PC-9 (cell line): Measurements from ENCODE around the gene RAB31. TPM values are rescaled to one million over a fixed set of nuclear protein-coding genes. Genes with fewer than 3 reads are reported as not detected.
A peak's percentile ranks its signal among the peaks of the same experiment; 100 is the strongest.

ENCODE experiments used
- BruUV-seq: library from RNA; stranded (reverse); fragments of 400-500 nt; replicated peaks from 2 replicates; lab custom pipeline; 2021; lab: Mats Ljungman, UMichigan
- CTCF ChIA-PET: fragments of 300-600 bp; sonication (Branson Sonifier 250); formaldehyde crosslinking; loops from one replicate; lab custom pipeline; 2022; ENCODE audit warnings: antibody characterized with exemption; lab: Charles Lee
- POLR2A ChIA-PET: fragments of 300-600 bp; sonication (Branson Sonifier 250); formaldehyde crosslinking; loops from one replicate; lab custom pipeline; 2022; ENCODE audit warnings: antibody characterized with exemption; ENCODE audit not compliant: unreplicated experiment; lab: Charles Lee
- DNase-seq, 2 experiments: peaks; one replicate each; pipeline versions ENCODE4 v3.0.0 to v3.0.0-alpha.2; 2015 to 2022; ENCODE audit warnings: mixed read lengths in 1 of 2
- H2AFZ ChIP-seq: fragments of 200-600 bp; sonication (generic); 2 replicates; pipeline ENCODE4 v1.8.1; 2017; ENCODE audit warnings: antibody characterized with exemption
- H3F3A ChIP-seq: fragments of 200-600 bp; sonication (generic); 2 replicates; pipeline ENCODE4 v1.8.1; 2017; ENCODE audit warnings: antibody characterized with exemption, mild to moderate bottlenecking, low read depth; ENCODE audit not compliant: insufficient read depth
- H3K27ac ChIP-seq: fragments of 200-600 bp; sonication (generic); 2 replicates; pipeline ENCODE4 v1.6.1; 2016; ENCODE audit warnings: mixed run types
- H3K27me3 ChIP-seq: fragments of 200-600 bp; sonication (generic); 2 replicates; pipeline ENCODE4 v1.6.1; 2016; ENCODE audit warnings: low read depth, mixed run types; ENCODE audit not compliant: insufficient read depth
- H3K36me3 ChIP-seq: fragments of 200-600 bp; sonication (generic); 2 replicates; pipeline ENCODE4 v1.6.1; 2016; ENCODE audit warnings: low read depth, mixed run types
- H3K4me1 ChIP-seq: fragments of 200-600 bp; sonication (generic); replicated peaks from 2 replicates; pipeline ENCODE4 v1.6.1; 2016; ENCODE audit warnings: mixed run types; ENCODE audit not compliant: insufficient read depth
- H3K4me2 ChIP-seq: fragments of 200-600 bp; sonication (generic); 2 replicates; pipeline ENCODE4 v1.6.1; 2017; ENCODE audit warnings: mixed run types
- H3K4me3 ChIP-seq: fragments of 200-600 bp; sonication (generic); 2 replicates; pipeline ENCODE4 v1.6.1; 2016; ENCODE audit warnings: mixed run types
- H3K79me2 ChIP-seq: fragments of 200-600 bp; sonication (generic); 2 replicates; pipeline ENCODE4 v1.6.1; 2017; ENCODE audit warnings: low read depth, mixed run types
- H3K9me2 ChIP-seq: fragments of 200-600 bp; sonication (generic); 2 replicates; pipeline ENCODE4 v1.8.1; 2017; ENCODE audit warnings: mild to moderate bottlenecking; ENCODE audit not compliant: insufficient read depth
- H3K9me3 ChIP-seq: fragments of 200-600 bp; sonication (generic); 2 replicates; pipeline ENCODE4 v1.8.1; 2016; ENCODE audit warnings: low read depth; ENCODE audit not compliant: insufficient read depth
- H4K20me1 ChIP-seq: fragments of 200-600 bp; sonication (generic); 2 replicates; pipeline ENCODE4 v1.8.1; 2017; ENCODE audit not compliant: insufficient read depth
- EZH2 ChIP-seq: fragments of 200-600 bp; sonication (generic); IDR thresholded peaks from 2 replicates; pipeline ENCODE4 v1.8.0; 2017; ENCODE audit warnings: antibody characterized with exemption, low read depth
- intact Hi-C: fragments of 100-400 bp; cut with micrococcal nuclease; formaldehyde crosslinking; loops from one replicate; pipeline ENCODE4 v1.10.0; 2022; ENCODE audit not compliant: unreplicated experiment
- total RNA-seq: library from RNA; stranded (reverse); gene quantifications from 2 replicates; pipeline ENCODE4 v1.2.3, GENCODE V29; 2021
- TF ChIP-seq, protein P1 (sequence below): fragments of 200-600 bp; sonication (generic); conservative IDR thresholded peaks from 2 replicates; pipeline ENCODE4 v1.6.1; 2017; ENCODE audit warnings: mixed run types, antibody characterized with exemption, mild to moderate bottlenecking, moderate library complexity

Gene RAB31
- total RNA-seq, 1 experiment from 2014 or later = 51.0 TPM

DNA sequence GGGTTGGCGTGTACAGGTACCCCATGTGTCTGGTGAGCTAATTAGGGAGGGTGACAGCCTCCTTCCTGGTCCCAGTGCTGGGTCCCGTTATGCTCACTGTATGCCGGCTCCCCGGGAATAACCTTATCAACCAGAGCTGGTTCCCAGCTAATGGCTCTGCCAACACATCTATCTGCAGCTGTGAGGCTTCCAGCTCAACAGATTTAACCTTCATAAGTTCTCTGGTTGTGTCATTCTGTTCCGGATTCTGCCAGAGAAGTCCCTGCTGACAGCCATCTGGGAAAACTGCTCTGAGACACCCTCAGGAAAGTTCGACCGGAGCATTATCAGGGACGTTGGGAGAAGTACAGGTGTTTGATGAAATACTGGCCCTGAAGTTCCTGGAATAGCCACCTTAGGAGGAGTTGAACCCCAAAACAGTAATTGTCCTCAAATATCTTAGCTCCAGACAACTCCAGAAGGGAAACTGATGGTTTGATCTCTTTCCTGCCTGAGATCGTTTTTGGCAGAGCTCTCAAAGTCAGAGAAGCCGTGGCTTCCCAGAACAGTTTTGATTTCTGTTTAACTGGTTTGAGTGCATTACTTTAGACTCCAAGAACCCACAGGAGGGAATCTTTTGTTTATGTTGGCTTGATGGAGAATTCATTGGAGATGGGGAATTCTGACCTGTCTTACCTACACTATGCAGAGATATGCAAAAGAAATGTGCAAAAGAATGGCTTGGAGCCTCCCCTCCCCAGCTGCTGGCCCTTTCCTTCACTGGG, 138.2 kb downstream of the RAB31 start:
- no TSS peak for BruUV-seq
- intact Hi-C loops = loop anchor here (5.0 kb wide), 1 partner anchor 104 kb away; no protein-coding TSS in a partner anchor
- Histone ChIP-seq H3K36me3 (peaks cover 13% of the 10 kb centered on the region; the same call in 1 of the 2 replicates), H3K4me1 (peaks cover 48% of the 10 kb centered on the region), H3K27me3 (no peaks in the 10 kb centered on the region), H2AFZ (no peak overlapping the region), H3K9me3 (no peaks in the 10 kb centered on the region), H3K27ac (peak overlapping the region; percentile 13; the same call in 1 of the 2 replicates), H3K4me2 (no peak overlapping the region), H3K9me2 (no peaks in the 10 kb centered on the region), H3F3A (peaks cover 49% of the 10 kb centered on the region), H3K4me3 (no peak overlapping the region), H3K79me2 (peaks cover 9% of the 10 kb centered on the region), H4K20me1 (no peaks in the 10 kb centered on the region)
- TF ChIP-seq EZH2 = no peak
- TF ChIP-seq, protein P1, sequence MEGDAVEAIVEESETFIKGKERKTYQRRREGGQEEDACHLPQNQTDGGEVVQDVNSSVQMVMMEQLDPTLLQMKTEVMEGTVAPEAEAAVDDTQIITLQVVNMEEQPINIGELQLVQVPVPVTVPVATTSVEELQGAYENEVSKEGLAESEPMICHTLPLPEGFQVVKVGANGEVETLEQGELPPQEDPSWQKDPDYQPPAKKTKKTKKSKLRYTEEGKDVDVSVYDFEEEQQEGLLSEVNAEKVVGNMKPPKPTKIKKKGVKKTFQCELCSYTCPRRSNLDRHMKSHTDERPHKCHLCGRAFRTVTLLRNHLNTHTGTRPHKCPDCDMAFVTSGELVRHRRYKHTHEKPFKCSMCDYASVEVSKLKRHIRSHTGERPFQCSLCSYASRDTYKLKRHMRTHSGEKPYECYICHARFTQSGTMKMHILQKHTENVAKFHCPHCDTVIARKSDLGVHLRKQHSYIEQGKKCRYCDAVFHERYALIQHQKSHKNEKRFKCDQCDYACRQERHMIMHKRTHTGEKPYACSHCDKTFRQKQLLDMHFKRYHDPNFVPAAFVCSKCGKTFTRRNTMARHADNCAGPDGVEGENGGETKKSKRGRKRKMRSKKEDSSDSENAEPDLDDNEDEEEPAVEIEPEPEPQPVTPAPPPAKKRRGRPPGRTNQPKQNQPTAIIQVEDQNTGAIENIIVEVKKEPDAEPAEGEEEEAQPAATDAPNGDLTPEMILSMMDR = no peak
- POLR2A ChIA-PET = interaction anchor here (0.5 to 0.6 kb wide), 4 partner anchors 19 to 431 kb away, joined by 3 to 5 read pairs (median 4); no protein-coding TSS in a partner anchor
- CTCF ChIA-PET = no interaction called here
- DNase-seq = peak in 1 of 2 experiments; percentile 40

DNA sequence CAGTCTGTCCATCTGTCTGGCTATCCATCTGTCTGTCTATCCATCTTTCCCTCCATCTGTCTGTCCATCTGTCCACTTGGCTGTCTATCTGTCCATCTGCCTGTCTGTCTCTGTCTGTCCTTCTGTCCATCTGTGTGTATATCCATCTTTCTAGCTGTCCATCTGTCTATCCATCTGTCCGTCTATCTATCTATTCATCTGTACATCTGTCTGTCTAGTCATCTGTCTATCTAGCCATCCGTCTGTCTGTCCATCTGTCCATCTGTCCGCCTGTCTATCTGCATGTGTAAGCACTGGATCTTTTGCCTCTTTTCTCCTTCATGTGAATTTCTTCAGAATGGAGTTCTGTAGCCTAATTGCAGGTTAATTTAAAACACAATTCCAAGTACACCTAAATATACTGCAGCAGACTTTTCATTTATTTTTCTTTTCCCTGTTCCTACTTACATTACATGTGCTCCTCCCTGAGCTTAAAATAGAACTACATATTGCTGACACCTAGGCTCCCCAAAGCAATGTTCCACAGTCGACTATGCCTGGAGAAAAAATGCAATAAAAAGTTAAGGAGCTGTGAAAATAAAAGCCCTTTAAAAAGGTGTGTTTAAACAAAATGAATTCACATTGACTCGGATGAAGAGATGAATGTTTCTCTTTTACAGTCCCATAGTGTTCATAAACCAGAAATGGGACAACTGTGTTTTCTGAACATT, 140.2 kb downstream of the RAB31 start:
- CTCF ChIA-PET = no interaction called here
- no peaks in the 10 kb centered on the region for H3K27me3 ChIP-seq
- intact Hi-C loops = loop anchor here (2.0 to 5.0 kb wide), 3 partner anchors 66 to 164 kb away; partner anchors contain the start of gene VAPA

More for the DNA sequence above, 140.2 kb downstream of the RAB31 start:
- H3K9me2 ChIP-seq = no peaks in the 10 kb centered on the region
- H4K20me1 ChIP-seq = no peaks in the 10 kb centered on the region
- H3K4me3 ChIP-seq = peak overlapping the region; percentile 44; the same call in 1 of the 2 replicates
- TF ChIP-seq EZH2 = no peak
- TF ChIP-seq, protein P1 = no peak
- peak overlapping the region; percentile 96 for H3K27ac ChIP-seq
- H3F3A ChIP-seq = peaks cover 60% of the 10 kb centered on the region
- POLR2A ChIA-PET = interaction anchor here (0.6 to 1.1 kb wide), 3 partner anchors 21 to 38 kb away, joined by 3 to 4 read pairs (median 4); no protein-coding TSS in a partner anchor
- H3K9me3 ChIP-seq = peaks cover 8% of the 10 kb centered on the region
- peak in 1 of 2 experiments; percentile 25 for DNase-seq
- no peak overlapping the region for H2AFZ ChIP-seq
- peaks cover 51% of the 10 kb centered on the region for H3K4me1 ChIP-seq
- peaks cover 19% of the 10 kb centered on the region for H3K79me2 ChIP-seq
- no TSS peak for BruUV-seq
- H3K36me3 ChIP-seq = peaks cover 22% of the 10 kb centered on the region; the same call in 1 of the 2 replicates
- peak overlapping the region; percentile 91 for H3K4me2 ChIP-seq
